OCI-LY7 (cell line): ENCODE results near the gene MICAL3. TPM values are rescaled to one million over a fixed set of nuclear protein-coding genes. Genes with fewer than 3 reads are reported as not detected.
A peak's percentile ranks its signal among the peaks of the same experiment; 100 is the strongest.

Experiments used
- BruUV-seq: library from RNA; stranded (reverse); fragments of 400-500 nt; replicated peaks from 2 replicates; lab custom pipeline; 2021; lab: Mats Ljungman, UMichigan
- CTCF ChIA-PET: fragments of 300-600 bp; sonication (Branson Sonifier 250); formaldehyde crosslinking; loops from one replicate; lab custom pipeline; 2022; ENCODE audit warnings: antibody characterized with exemption; ENCODE audit not compliant: unreplicated experiment; lab: Charles Lee
- POLR2A ChIA-PET: fragments of 300-600 bp; sonication (Branson Sonifier 250); formaldehyde crosslinking; loops from one replicate; lab custom pipeline; 2022; ENCODE audit warnings: antibody characterized with exemption; lab: Charles Lee
- DNase-seq: peaks from one replicate; pipeline ENCODE4 v3.0.0-alpha.2; 2015; ENCODE audit warnings: low spot score
- H2AFZ ChIP-seq: fragments of 200-600 bp; sonication (generic), shearing (Covaris generic); 2 replicates; pipeline ENCODE4 v1.6.1; 2014; ENCODE audit warnings: mild to moderate bottlenecking, antibody characterized with exemption, low read length, moderate library complexity
- H3K27ac ChIP-seq: fragments of 200-600 bp; sonication (generic); 2 replicates; pipeline ENCODE4 v1.5.1; 2014; ENCODE audit warnings: mixed run types, low read depth, mild to moderate bottlenecking, moderate library complexity, low read length, inconsistent platforms; ENCODE audit not compliant: poor library complexity, severe bottlenecking
- H3K36me3 ChIP-seq: fragments of 200-600 bp; sonication (generic); 2 replicates; pipeline ENCODE4 v1.6.1; 2014; ENCODE audit warnings: mild to moderate bottlenecking, antibody characterized with exemption, low read length, moderate library complexity, mixed read lengths; ENCODE audit not compliant: insufficient read depth
- H3K4me1 ChIP-seq: fragments of 200-600 bp; sonication (generic); 2 replicates; pipeline ENCODE4 v1.5.1; 2014; ENCODE audit warnings: mild to moderate bottlenecking, low read length; ENCODE audit not compliant: insufficient read depth, poor library complexity, severe bottlenecking
- H3K4me2 ChIP-seq: fragments of 200-600 bp; sonication (generic); 2 replicates; pipeline ENCODE4 v1.6.1; 2014; ENCODE audit warnings: mild to moderate bottlenecking, low read length
- H3K4me3 ChIP-seq: fragments of 200-600 bp; sonication (generic); 2 replicates; pipeline ENCODE4 v1.5.1; 2014; ENCODE audit warnings: mild to moderate bottlenecking, low read depth, low read length; ENCODE audit not compliant: poor library complexity, severe bottlenecking
- H3K79me2 ChIP-seq: fragments of 200-600 bp; sonication (generic); 2 replicates; pipeline ENCODE4 v1.6.1; 2016; ENCODE audit warnings: low read depth, mild to moderate bottlenecking, low read length, moderate library complexity, mixed read lengths; ENCODE audit not compliant: insufficient read depth
- H3K9me2 ChIP-seq: fragments of 200-600 bp; sonication (generic); 2 replicates; pipeline ENCODE4 v1.6.1; 2016; ENCODE audit warnings: mild to moderate bottlenecking, low read length, mixed read lengths; ENCODE audit not compliant: insufficient read depth
- H3K9me3 ChIP-seq: fragments of 200-600 bp; sonication (generic); 2 replicates; pipeline ENCODE4 v1.6.1; 2014; ENCODE audit warnings: mild to moderate bottlenecking, mixed run types, low read length, mixed read lengths
- H4K20me1 ChIP-seq: fragments of 200-600 bp; sonication (generic); 2 replicates; pipeline ENCODE4 v1.6.1; 2014; ENCODE audit warnings: mild to moderate bottlenecking, antibody characterized with exemption, low read length, moderate library complexity, mixed read lengths; ENCODE audit not compliant: insufficient read depth
- CTCF ChIP-seq: fragments of 200-600 bp; sonication (generic); conservative IDR thresholded peaks from 2 replicates; pipeline ENCODE4 v1.5.1; 2014; ENCODE audit warnings: mild to moderate bottlenecking, antibody characterized with exemption, low read length, moderate library complexity, mixed read lengths
- EZH2phosphoT487 ChIP-seq: fragments of 200-600 bp; sonication (generic); IDR thresholded peaks from 2 replicates; pipeline ENCODE4 v1.6.1; 2018; ENCODE audit warnings: low read depth, borderline replicate concordance, mild to moderate bottlenecking, mixed run types, antibody characterized with exemption, low read length, moderate library complexity, mixed read lengths
- intact Hi-C: fragments of 100-400 bp; cut with micrococcal nuclease; formaldehyde crosslinking; loops from one replicate; pipeline ENCODE4 v1.10.0; 2022; ENCODE audit not compliant: unreplicated experiment
- total RNA-seq, 2 experiments: library from RNA; depleted of rRNA in 1 of 2; stranded (reverse); fragments of >200 nt in 1 of 2; shearing (Covaris generic) in 1 of 2; gene quantifications; 2 replicates each; pipeline ENCODE4 v1.2.3, GENCODE V29; 2014 to 2022

MICAL3 gene
- total RNA-seq, 2 experiments from 2014 or later, result 80.9 to 210 TPM

DNA sequence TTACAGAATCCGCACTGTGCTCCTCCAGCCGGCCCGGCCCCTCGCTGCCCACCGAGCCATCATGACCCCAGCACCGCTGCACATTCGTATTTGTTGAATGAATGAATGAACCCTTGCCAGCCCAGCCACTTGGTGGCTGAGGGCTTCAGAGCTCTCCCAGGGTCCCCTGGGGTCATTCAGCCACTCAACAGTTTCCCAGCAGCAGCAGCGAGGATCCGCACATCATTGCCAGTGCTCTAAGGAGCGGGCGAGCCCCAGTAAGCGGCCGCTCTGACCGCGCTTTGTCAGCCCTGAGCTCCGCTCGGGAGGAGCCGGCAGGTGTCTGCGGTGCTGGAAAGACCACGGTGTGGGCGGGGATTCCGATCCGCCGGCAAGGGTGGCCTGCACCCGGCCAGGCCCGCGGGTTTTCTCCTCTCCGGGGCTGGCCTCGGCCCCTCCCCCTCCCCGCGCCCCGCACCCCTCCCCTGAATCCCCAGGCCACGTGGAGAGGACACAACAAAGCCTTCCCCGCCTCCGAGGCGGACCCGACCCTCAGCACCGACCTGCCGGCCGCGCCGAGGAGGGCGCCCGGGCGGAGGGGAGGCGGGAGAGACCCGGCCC lies 250.7 kb downstream of the MICAL3 start:
- POLR2A ChIA-PET, result interaction anchor here (0.8 to 2.5 kb wide), 2 partner anchors 12 to 23 kb away, joined by 3 to 8 read pairs; no protein-coding TSS in a partner anchor
- Histone ChIP-seq H2AFZ (no peak overlapping the region), H3K9me2 (no peaks in the 10 kb centered on the region), H3K9me3 (no peaks in the 10 kb centered on the region), H3K4me2 (peak overlapping the region; percentile 81), H3K4me3 (peak overlapping the region; percentile 75), H3K27ac (peak overlapping the region; percentile 79), H3K36me3 (0 out of 2 replicates have a peak, but pooled peaks cover 5% of the 10 kb centered on the region), H3K79me2 (peaks cover 54% of the 10 kb centered on the region; the same call in 1 of the 2 replicates), H3K4me1 (peaks cover 56% of the 10 kb centered on the region), H4K20me1 (peaks cover 20% of the 10 kb centered on the region)
- no peak for TF ChIP-seq CTCF
- no peak for TF ChIP-seq EZH2phosphoT487
- CTCF ChIA-PET, result interaction anchor here (0.9 to 1.1 kb wide), 2 partner anchors 22 to 25 kb away, joined by 3 to 4 read pairs; no protein-coding TSS in a partner anchor
- intact Hi-C loops, result loop anchor here (5.0 to 10.0 kb wide), 2 partner anchors 139 to 294 kb away; partner anchors contain the start of gene BCL2L13
- no TSS peak for BruUV-seq
- peak; percentile 79 for DNase-seq

DNA sequence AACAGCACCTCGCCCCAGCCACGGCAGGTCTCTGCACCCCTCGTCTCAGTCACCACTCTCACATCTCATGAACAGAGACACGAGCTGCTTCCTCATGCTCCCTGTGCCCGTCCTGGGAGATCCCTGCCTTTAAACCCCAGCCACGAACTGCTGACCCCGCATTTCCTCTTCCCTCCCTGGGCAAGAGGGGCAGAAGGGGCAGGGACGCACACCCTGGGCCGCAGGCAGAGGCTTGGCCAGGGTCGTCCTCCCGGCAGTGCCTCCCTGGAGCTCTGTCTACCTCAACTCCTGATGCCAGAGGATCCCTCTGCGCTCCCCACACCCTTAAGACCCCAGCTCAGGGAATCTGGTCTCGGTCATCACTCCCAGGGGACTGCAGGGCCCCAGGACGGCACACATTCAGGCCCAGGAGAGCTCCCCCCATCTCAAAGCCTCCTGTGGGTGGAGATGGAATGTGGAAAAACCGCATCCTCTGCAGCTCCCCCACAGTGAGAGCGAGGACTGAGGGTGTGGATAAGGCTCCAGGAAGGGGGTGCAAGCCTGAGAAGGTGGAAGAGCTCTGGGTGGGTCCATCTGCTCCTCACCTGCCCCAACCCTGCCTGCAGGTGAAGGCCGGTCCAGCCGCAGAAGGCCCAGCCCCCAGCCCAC lies 251.3 kb downstream of the MICAL3 start:
- 0 out of 2 replicates have a peak, but pooled peaks cover 5% of the 10 kb centered on the region for H3K36me3 ChIP-seq
- H3K79me2 ChIP-seq, result peaks cover 50% of the 10 kb centered on the region; the same call in 1 of the 2 replicates
- intact Hi-C loops, result loop anchor here (1.0 to 10.0 kb wide), 3 partner anchors 31 to 294 kb away; partner anchors contain the start of gene BCL2L13
- H3K4me2 ChIP-seq, result peak overlapping the region; percentile 81
- ChIA-PET CTCF (interaction anchor here (0.5 to 2.0 kb wide), 4 partner anchors 23 to 57 kb away, joined by 3 to 6 read pairs (median 4); no protein-coding TSS in a partner anchor), POLR2A (interaction anchor here (0.8 to 2.5 kb wide), 2 partner anchors 12 to 24 kb away, joined by 3 to 8 read pairs; no protein-coding TSS in a partner anchor)
- H2AFZ ChIP-seq, result no peak overlapping the region
- no peak for DNase-seq
- peak overlapping the region; percentile 79 for H3K27ac ChIP-seq
- peaks cover 50% of the 10 kb centered on the region for H3K4me1 ChIP-seq
- H3K9me2 ChIP-seq, result no peaks in the 10 kb centered on the region
- TF ChIP-seq EZH2phosphoT487 (no peak), CTCF (no peak)
- H4K20me1 ChIP-seq, result peaks cover 20% of the 10 kb centered on the region
- no peaks in the 10 kb centered on the region for H3K9me3 ChIP-seq
- peak overlapping the region; percentile 75 for H3K4me3 ChIP-seq
- BruUV-seq, result no TSS peak
